ENCODE measurements around the gene WHRN.

- TF ChIP-seq CTCF (IDR thresholded peaks at IDR 0.05) (no peak), EZH2phosphoT487 (IDR thresholded peaks at IDR 0.05) (no peak), EZH2 (IDR thresholded peaks at IDR 0.05) (no peak)
Observed at GRCh38 chr9:114526807-114527206, 21.5 kb upstream of the WHRN start.
